ENCODE data around the gene OR52I1. TPM values are rescaled to one million over a fixed set of nuclear protein-coding genes. Genes with fewer than 3 reads are reported as not detected.

OR52I1 gene
- total RNA-seq, 1 experiment from 2014 or later = not detected

DNA sequence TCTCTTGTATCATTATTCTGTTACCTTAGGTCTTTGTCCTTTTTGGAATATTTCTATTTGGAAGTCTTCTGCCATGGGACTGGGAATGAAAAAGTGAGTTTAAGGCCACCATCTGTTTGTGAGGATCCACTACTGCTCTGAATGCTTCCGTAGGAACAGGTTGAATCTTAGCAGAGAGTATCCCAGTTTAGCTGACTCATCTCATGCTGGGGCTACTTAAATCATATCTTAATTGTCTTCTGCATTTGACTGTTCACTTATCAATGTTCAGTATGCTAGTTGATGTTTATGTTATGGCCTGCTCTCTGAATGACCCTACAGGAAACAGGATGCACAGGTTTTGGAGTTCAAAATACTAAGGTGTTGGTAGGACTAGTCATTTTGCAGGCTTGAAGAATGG is 13.7 kb upstream of the OR52I1 start:
- ATAC-seq (no peak), DNase-seq (ENCODE audit: low read depth, low spot score) (no peak)
- BruUV-seq (replicated peaks) = no TSS peak
- ChIA-PET CTCF (no interaction called here), POLR2A (no interaction called here), RAD21 (ENCODE audit: low non-redundant PET in 1 of 2, low total read pairs in 2 of 2, uncharacterized antibody in 2 of 2, unreplicated experiment in 2 of 2) (no interaction called here)
- intact Hi-C loops (cut with micrococcal nuclease) = no loop called here
- Histone ChIP-seq H3K79me2 (ENCODE audit: insufficient read depth, low read length) (no peaks in the 10 kb centered on the region), H3K9me3 (ENCODE audit: control insufficient read depth in 1 of 2, insufficient read depth in 1 of 2, low read depth in 1 of 2, low read length in 2 of 2) (no peaks in the 10 kb centered on the region), H3K36me3 (ENCODE audit: control insufficient read depth in 1 of 2, insufficient read depth in 2 of 2, low read length in 2 of 2) (no peaks in the 10 kb centered on the region), H2AFZ (ENCODE audit: low read depth, low read length, poor library complexity, severe bottlenecking) (no peak overlapping the region), H3K27ac (ENCODE audit: low read depth, low read length) (no peak overlapping the region), H3K9ac (ENCODE audit: low read length) (no peak overlapping the region), H3K9me2 (ENCODE audit: insufficient read depth) (no peaks in the 10 kb centered on the region), H3K4me2 (ENCODE audit: low read length) (no peak overlapping the region), H3K4me1 (ENCODE audit: control insufficient read depth in 1 of 2, insufficient read depth in 2 of 2, low read length in 2 of 2) (no peaks in the 10 kb centered on the region), H3K27me3 (ENCODE audit: insufficient read depth, low read length) (peaks cover 82% of the 10 kb centered on the region), H4K20me1 (ENCODE audit: insufficient read depth) (no peaks in the 10 kb centered on the region), H3K4me3 (replicated peaks in 1 of 2; ENCODE audit: low read depth in 1 of 2, low read length in 2 of 2) (no peak overlapping the region)
- no peak for TF ChIP-seq ZNF274 (IDR thresholded peaks at IDR 0.05; ENCODE audit: low read depth, low read length)

DNA sequence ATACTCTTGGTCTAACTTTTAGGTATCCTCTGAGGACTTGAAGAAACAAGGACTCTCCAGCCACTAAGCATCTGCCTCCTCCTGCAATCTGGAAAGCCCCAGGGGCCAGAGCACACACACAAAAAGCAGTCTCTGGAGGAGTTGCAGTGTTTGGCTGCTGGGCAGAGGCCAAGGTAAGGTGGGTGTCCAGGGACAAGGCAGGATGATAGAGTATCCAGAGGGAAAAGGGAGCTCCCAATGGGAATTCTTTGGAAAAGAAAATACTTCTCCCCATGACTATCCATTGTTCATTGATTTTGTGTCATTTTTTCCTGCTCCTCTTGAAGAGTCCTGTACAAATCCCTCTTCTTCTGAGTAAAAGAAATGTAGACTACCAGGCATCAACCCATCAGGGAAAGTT is 12.4 kb upstream of the OR52I1 start, which contains the start of gene OR52I2:
TSS of gene OR52I2 (plus strand) at position 301 of the 400 bp plus-strand sequence.
- peaks cover 82% of the 10 kb centered on the region for H3K27me3 ChIP-seq (ENCODE audit: insufficient read depth, low read length)
- no peaks in the 10 kb centered on the region for H3K4me1 ChIP-seq (ENCODE audit: control insufficient read depth in 1 of 2, insufficient read depth in 2 of 2, low read length in 2 of 2)
- intact Hi-C loops (cut with micrococcal nuclease) = no loop called here
- BruUV-seq (replicated peaks) = no TSS peak
- no peak for DNase-seq (ENCODE audit: low read depth, low spot score)
- no peaks in the 10 kb centered on the region for H3K9me2 ChIP-seq (ENCODE audit: insufficient read depth)
- no peaks in the 10 kb centered on the region for H3K79me2 ChIP-seq (ENCODE audit: insufficient read depth, low read length)
- ChIA-PET CTCF (no interaction called here), RAD21 (ENCODE audit: low non-redundant PET in 1 of 2, low total read pairs in 2 of 2, uncharacterized antibody in 2 of 2, unreplicated experiment in 2 of 2) (no interaction called here), POLR2A (no interaction called here)
- no peak within 1 kb of the TSS for H3K4me2 ChIP-seq (ENCODE audit: low read length)
- no peak within 1 kb of the TSS for H3K9ac ChIP-seq (ENCODE audit: low read length)
- ATAC-seq = no peak
- TF ChIP-seq CEBPB (IDR thresholded peaks at IDR 0.05; ENCODE audit: low read depth) (no peak), SP1 (IDR thresholded peaks at IDR 0.05; ENCODE audit: low read depth) (no peak), ATF3 (IDR thresholded peaks at IDR 0.05) (no peak), EZH2 (IDR thresholded peaks at IDR 0.05) (no peak), MAX (IDR thresholded peaks at IDR 0.05) (no peak), ZFX (IDR thresholded peaks at IDR 0.05) (no peak), JUND (IDR thresholded peaks at IDR 0.05) (no peak), TCF7L2 (IDR thresholded peaks at IDR 0.05; ENCODE audit: borderline replicate concordance, extremely low read depth, insufficient read depth, insufficient read length) (no peak), CBX3 (IDR thresholded peaks at IDR 0.05; ENCODE audit: low read depth) (no peak), SIN3A (IDR thresholded peaks at IDR 0.05; ENCODE audit: low read depth) (no peak), ELF1 (IDR thresholded peaks at IDR 0.05; ENCODE audit: borderline replicate concordance, low read depth) (no peak)
- TF ChIP-seq, protein P1, sequence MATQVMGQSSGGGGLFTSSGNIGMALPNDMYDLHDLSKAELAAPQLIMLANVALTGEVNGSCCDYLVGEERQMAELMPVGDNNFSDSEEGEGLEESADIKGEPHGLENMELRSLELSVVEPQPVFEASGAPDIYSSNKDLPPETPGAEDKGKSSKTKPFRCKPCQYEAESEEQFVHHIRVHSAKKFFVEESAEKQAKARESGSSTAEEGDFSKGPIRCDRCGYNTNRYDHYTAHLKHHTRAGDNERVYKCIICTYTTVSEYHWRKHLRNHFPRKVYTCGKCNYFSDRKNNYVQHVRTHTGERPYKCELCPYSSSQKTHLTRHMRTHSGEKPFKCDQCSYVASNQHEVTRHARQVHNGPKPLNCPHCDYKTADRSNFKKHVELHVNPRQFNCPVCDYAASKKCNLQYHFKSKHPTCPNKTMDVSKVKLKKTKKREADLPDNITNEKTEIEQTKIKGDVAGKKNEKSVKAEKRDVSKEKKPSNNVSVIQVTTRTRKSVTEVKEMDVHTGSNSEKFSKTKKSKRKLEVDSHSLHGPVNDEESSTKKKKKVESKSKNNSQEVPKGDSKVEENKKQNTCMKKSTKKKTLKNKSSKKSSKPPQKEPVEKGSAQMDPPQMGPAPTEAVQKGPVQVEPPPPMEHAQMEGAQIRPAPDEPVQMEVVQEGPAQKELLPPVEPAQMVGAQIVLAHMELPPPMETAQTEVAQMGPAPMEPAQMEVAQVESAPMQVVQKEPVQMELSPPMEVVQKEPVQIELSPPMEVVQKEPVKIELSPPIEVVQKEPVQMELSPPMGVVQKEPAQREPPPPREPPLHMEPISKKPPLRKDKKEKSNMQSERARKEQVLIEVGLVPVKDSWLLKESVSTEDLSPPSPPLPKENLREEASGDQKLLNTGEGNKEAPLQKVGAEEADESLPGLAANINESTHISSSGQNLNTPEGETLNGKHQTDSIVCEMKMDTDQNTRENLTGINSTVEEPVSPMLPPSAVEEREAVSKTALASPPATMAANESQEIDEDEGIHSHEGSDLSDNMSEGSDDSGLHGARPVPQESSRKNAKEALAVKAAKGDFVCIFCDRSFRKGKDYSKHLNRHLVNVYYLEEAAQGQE (IDR thresholded peaks at IDR 0.05; ENCODE audit: low read depth) = no peak
- no peaks in the 10 kb centered on the region for H4K20me1 ChIP-seq (ENCODE audit: insufficient read depth)
- no peaks in the 10 kb centered on the region for H3K9me3 ChIP-seq (ENCODE audit: control insufficient read depth in 1 of 2, insufficient read depth in 1 of 2, low read depth in 1 of 2, low read length in 2 of 2)
- no peak within 1 kb of the TSS for H3K27ac ChIP-seq (ENCODE audit: low read depth, low read length)
- H3K36me3 ChIP-seq (ENCODE audit: control insufficient read depth in 1 of 2, insufficient read depth in 2 of 2, low read length in 2 of 2) = no peaks in the 10 kb centered on the region
- H2AFZ ChIP-seq (ENCODE audit: low read depth, low read length, poor library complexity, severe bottlenecking) = no peak within 1 kb of the TSS
- H3K4me3 ChIP-seq (replicated peaks in 1 of 2; ENCODE audit: low read depth in 1 of 2, low read length in 2 of 2) = no peak within 1 kb of the TSS

Data from HCT116 (cell line).